Nephron (organoid): ENCODE data around the gene POLR3K.

Experiments
- H3K27ac Mint-ChIP-seq, 3 experiments: 2 replicates each; pipeline ENCODE4 v1.8.0; 2020; ENCODE audit warnings: mixed read lengths in 3 of 3, mild to moderate bottlenecking in 2 of 3, moderate library complexity in 1 of 3
- H3K27me3 Mint-ChIP-seq: 2 replicates; pipeline ENCODE4 v1.8.0; 2021; ENCODE audit warnings: low read depth, mild to moderate bottlenecking, moderate library complexity, mixed read lengths
- H3K36me3 Mint-ChIP-seq: 2 replicates; pipeline ENCODE4 v1.8.0; 2020; ENCODE audit warnings: low read depth, mixed read lengths
- H3K4me1 Mint-ChIP-seq: 2 replicates; pipeline ENCODE4 v1.8.0; 2020; ENCODE audit warnings: mixed read lengths
- H3K4me3 Mint-ChIP-seq, 3 experiments: 2 replicates each; pipeline ENCODE4 v1.8.0; 2020; ENCODE audit warnings: mild to moderate bottlenecking in 3 of 3, mixed read lengths in 3 of 3, moderate library complexity in 2 of 3
- H3K9me3 Mint-ChIP-seq: 2 replicates; pipeline ENCODE4 v1.8.0; 2020; ENCODE audit warnings: mixed read lengths
- TF ChIP-seq, protein P1 (sequence below), 3 experiments: fragments of 200-600 bp; sonication (generic); IDR thresholded peaks; one replicate each; pipeline ENCODE4 v1.5.0; 2021; ENCODE audit warnings: antibody characterized with exemption in 3 of 3; ENCODE audit not compliant: unreplicated experiment in 3 of 3

Gene POLR3K

DNA sequence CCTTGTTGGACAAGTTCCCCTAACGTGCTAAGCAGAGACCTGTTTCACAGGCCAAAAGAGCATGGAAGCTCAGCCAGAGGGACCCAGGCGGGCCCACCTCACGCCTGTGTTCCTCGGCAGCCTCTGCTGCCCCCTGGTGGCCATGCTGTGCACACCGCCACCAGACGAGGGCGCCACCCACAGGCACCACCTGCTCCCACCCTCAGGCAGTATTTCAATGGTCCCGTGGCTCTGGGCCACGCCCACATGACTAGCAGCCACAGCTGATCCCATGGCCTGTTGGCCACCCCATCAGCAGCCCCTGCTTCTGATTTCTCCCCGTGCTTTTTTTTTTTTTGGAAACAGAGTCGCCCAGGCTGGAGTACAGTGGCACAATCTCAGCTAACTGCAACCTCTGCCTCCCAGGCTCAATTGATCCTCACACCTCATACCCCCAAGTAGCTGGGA lies 43.5 kb upstream of the POLR3K start:
- Mint-ChIP-seq H3K36me3 (no peaks in the 10 kb centered on the region), H3K27ac (no peak overlapping the region), H3K9me3 (no peaks in the 10 kb centered on the region), H3K27me3 (no peaks in the 10 kb centered on the region), H3K4me1 (peaks cover 4% of the 10 kb centered on the region), H3K4me3 (no peak overlapping the region)
- TF ChIP-seq, protein P1, sequence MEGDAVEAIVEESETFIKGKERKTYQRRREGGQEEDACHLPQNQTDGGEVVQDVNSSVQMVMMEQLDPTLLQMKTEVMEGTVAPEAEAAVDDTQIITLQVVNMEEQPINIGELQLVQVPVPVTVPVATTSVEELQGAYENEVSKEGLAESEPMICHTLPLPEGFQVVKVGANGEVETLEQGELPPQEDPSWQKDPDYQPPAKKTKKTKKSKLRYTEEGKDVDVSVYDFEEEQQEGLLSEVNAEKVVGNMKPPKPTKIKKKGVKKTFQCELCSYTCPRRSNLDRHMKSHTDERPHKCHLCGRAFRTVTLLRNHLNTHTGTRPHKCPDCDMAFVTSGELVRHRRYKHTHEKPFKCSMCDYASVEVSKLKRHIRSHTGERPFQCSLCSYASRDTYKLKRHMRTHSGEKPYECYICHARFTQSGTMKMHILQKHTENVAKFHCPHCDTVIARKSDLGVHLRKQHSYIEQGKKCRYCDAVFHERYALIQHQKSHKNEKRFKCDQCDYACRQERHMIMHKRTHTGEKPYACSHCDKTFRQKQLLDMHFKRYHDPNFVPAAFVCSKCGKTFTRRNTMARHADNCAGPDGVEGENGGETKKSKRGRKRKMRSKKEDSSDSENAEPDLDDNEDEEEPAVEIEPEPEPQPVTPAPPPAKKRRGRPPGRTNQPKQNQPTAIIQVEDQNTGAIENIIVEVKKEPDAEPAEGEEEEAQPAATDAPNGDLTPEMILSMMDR (IDR thresholded peaks at IDR 0.05; ENCODE audit: unreplicated experiment in 3 of 3) = peak; percentile 95 to 97 (median 96)

DNA sequence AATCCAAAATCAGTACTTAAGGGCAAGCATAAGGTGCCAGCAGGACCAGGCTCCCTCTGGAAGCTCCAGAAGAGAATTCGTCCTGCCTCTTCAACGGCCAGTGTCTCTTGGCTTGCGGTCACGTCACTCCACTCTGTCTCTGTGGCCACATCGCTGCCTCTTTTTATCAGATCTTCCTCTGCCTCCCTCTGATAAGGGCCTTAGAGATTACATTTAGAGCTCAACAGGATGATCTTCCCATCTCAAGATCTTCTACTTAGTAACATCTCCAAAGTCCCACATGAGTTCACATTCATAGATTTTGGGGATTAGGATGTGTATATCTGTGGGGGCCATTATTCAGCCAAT lies 41.5 kb upstream of the POLR3K start:
- TF ChIP-seq, protein P1 (IDR thresholded peaks at IDR 0.05; ENCODE audit: unreplicated experiment in 3 of 3) = no peak
- H3K27me3 Mint-ChIP-seq = no peaks in the 10 kb centered on the region
- no peak overlapping the region for H3K4me3 Mint-ChIP-seq
- no peaks in the 10 kb centered on the region for H3K9me3 Mint-ChIP-seq
- H3K4me1 Mint-ChIP-seq = peaks cover 4% of the 10 kb centered on the region
- H3K36me3 Mint-ChIP-seq = peaks cover 5% of the 10 kb centered on the region
- no peak overlapping the region for H3K27ac Mint-ChIP-seq

DNA sequence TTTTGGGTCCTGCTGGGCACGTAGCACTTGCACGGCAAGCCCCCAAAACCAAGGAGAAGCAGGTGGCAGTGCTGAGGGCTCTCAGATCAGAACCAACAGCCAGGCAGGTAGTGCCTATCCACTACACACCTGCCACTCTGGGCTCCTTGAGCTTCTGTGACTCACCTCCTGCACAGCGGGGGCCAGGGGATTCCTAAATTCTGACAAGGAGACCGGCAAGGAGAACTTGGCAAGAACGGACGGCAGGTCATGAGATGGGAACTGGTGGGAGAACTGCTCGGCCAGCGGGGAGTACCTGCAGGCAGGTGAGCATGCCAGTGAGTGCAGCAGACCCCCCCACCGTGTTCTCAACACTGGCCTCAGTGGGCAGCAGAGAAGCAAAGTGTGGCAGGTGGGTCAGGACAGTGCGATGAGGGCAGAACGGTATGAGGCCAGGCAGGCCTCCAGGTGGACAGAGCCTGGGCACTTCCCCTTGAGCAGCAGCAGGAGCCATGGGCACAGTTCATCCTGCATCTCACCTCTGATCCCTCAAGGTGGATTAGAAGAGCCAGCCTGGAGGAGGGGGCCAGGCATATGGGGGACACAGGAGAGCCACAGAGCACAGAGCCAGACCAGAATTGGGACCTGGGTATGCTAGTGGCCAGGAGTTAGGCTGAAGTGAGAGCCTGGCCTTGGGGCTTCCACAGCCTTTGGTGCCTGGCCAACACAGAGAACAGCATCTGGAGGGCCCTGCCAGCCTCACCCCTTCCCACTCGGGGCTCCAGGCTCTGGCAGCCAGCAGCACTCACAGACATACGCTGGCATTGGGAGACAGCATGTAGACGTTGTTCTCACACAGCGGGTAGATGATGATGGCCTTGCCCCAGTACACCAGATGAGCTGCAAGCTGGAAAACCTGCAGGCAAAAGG lies 39.3 kb upstream of the POLR3K start:
- TF ChIP-seq, protein P1 (IDR thresholded peaks at IDR 0.05; ENCODE audit: unreplicated experiment in 3 of 3) = no peak
- H3K36me3 Mint-ChIP-seq = peaks cover 5% of the 10 kb centered on the region
- no peak overlapping the region for H3K27ac Mint-ChIP-seq
- peaks cover 4% of the 10 kb centered on the region for H3K4me1 Mint-ChIP-seq
- H3K27me3 Mint-ChIP-seq = no peaks in the 10 kb centered on the region
- H3K4me3 Mint-ChIP-seq = no peak overlapping the region
- H3K9me3 Mint-ChIP-seq = no peaks in the 10 kb centered on the region

DNA sequence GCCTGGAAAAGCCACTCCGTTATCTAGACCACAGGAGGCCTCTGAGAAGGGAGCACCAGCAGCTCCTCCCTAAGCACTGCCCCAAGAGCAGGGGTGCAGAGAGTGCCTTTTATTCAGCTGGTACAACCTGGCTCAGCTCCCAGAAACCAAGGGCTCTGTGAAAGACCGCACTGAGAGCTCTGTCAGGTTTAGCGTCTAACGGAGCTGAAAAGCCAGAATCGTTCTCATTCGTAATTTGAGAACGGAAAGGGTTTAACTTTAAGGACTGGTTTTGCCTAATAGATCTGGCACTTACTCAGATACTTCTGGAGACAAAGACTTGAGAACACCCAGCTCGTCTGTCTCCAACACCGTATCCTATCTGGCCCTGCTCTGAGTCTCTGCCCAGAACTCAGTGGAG lies 38.1 kb upstream of the POLR3K start:
- TF ChIP-seq, protein P1 (IDR thresholded peaks at IDR 0.05; ENCODE audit: unreplicated experiment in 3 of 3) = no peak
- Mint-ChIP-seq H3K4me1 (peaks cover 4% of the 10 kb centered on the region), H3K27me3 (no peaks in the 10 kb centered on the region), H3K36me3 (peaks cover 5% of the 10 kb centered on the region), H3K9me3 (no peaks in the 10 kb centered on the region), H3K27ac (peak overlapping the region in 1 of 3 experiments; percentile 51), H3K4me3 (no peak overlapping the region)

DNA sequence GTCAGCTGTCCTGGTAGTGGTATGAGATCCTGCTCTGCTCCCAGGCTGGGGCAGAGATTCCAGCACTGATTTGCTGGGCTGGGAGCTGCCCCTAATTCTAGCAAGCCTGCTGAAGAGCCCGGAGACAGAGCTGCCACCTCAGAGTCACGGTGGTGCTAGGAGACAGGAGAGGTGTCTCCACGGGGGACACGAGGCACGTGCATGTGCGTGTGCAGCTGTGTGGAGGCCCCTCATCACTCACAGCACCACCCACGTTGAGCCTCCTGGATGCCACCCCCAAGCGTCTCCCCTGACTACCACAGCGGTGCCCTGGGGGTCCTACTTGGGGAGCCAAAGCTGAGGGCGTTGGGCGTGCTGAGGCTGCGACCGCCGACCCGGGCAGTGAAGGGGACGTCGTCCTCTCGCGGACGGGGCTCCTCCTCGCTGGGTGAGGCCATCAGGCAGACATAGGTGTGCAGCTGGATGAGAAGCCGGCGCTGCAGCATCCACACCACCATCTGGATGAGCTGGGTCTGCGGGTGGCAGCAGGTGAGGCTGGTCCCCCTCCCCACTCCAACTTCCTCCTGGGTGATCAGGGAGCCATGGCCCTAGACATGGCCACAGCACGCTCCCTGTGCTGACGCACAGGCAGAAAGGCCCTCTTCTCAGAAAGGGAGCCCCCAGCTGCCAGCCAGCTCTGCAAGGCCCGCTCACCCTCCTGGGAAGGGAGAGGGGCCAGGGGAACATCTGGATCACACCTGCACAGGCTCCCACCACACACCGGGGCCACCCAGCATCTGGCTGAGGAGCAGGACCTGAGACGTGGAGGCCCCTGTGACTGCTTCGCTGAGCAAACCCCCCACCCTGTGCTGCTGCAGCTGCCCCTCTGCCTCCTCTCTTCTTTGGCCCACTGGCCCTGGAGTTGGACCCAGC lies 36.2 kb upstream of the POLR3K start:
- TF ChIP-seq, protein P1 (IDR thresholded peaks at IDR 0.05; ENCODE audit: unreplicated experiment in 3 of 3) = no peak
- no peaks in the 10 kb centered on the region for H3K27me3 Mint-ChIP-seq
- H3K4me1 Mint-ChIP-seq = peaks cover 4% of the 10 kb centered on the region
- H3K4me3 Mint-ChIP-seq = no peak overlapping the region
- H3K36me3 Mint-ChIP-seq = peaks cover 11% of the 10 kb centered on the region
- no peak overlapping the region for H3K27ac Mint-ChIP-seq
- H3K9me3 Mint-ChIP-seq = no peaks in the 10 kb centered on the region
